Measurements from ENCODE around the gene HRG. TPM values are rescaled to one million over a fixed set of nuclear protein-coding genes. Genes with fewer than 3 reads are reported as not detected.

HRG gene
- total and polyA plus RNA-seq, 2 experiments from 2014 or later, result not detected

- ATAC-seq (no peak), DNase-seq (ENCODE audit: low spot score) (no peak)
- no peaks in the 10 kb centered on the region for H3K9me3 Mint-ChIP-seq
- no peak overlapping the region for H3K4me3 Mint-ChIP-seq
- no peak overlapping the region for H2AFZ ChIP-seq
- TF ChIP-seq ZNF462 (CRISPR knock-in tag; IDR thresholded peaks at IDR 0.05) (no peak), JUNB (IDR thresholded peaks at IDR 0.05; ENCODE audit: unreplicated experiment) (no peak), POLR2AphosphoS5 (IDR thresholded peaks at IDR 0.05; ENCODE audit: low read depth) (no peak), ETS1 (IDR thresholded peaks at IDR 0.05) (no peak), REST (IDR thresholded peaks at IDR 0.05; ENCODE audit: unreplicated experiment) (no peak), EZH2 (IDR thresholded peaks at IDR 0.05; ENCODE audit: low read depth, unreplicated experiment) (no peak), NANOG (IDR thresholded peaks at IDR 0.05; ENCODE audit: borderline replicate concordance) (no peak), CREB1 (CRISPR knock-in tag; IDR thresholded peaks at IDR 0.05; ENCODE audit: low read depth) (no peak), ZNF114 (CRISPR knock-in tag; IDR thresholded peaks at IDR 0.05) (no peak), EZH2phosphoT487 (IDR thresholded peaks at IDR 0.05; ENCODE audit: unreplicated experiment) (no peak), CTCF (conservative IDR thresholded peaks at IDR 0.05; ENCODE audit: low read depth in 2 of 2) (no peak), STAT1 (IDR thresholded peaks at IDR 0.05; ENCODE audit: unreplicated experiment) (no peak), ZNF331 (CRISPR knock-in tag; IDR thresholded peaks at IDR 0.05; ENCODE audit: low read depth) (no peak)
- H3K79me2 ChIP-seq (replicated peaks; ENCODE audit: insufficient read depth), result no peaks in the 10 kb centered on the region
- no peaks in the 10 kb centered on the region for H3K36me3 Mint-ChIP-seq (ENCODE audit: low read depth)
- no peak overlapping the region for H3K27ac Mint-ChIP-seq
- H3K9me2 ChIP-seq (ENCODE audit: insufficient read depth), result no peaks in the 10 kb centered on the region
- no peaks in the 10 kb centered on the region for H4K20me1 ChIP-seq (replicated peaks; ENCODE audit: insufficient read depth)
- H3F3A ChIP-seq (replicated peaks; ENCODE audit: low read depth), result no peaks in the 10 kb centered on the region
- peaks cover 13% of the 10 kb centered on the region for H3K4me1 Mint-ChIP-seq
- peaks cover 4% of the 10 kb centered on the region for H3K27me3 Mint-ChIP-seq (ENCODE audit: insufficient read depth, low read depth, poor library complexity)
- no peak overlapping the region for H3K4me3 ChIP-seq
- no peaks in the 10 kb centered on the region for H3K36me3 ChIP-seq (ENCODE audit: insufficient read depth)
- H3K27me3 ChIP-seq (ENCODE audit: insufficient read depth), result no peaks in the 10 kb centered on the region
- H3K4me2 ChIP-seq, result no peak overlapping the region
- peaks cover 17% of the 10 kb centered on the region for H3K4me1 ChIP-seq (ENCODE audit: insufficient read depth)
- no peak overlapping the region for H3K27ac ChIP-seq (ENCODE audit: low read depth)
Measured at GRCh38 chr3:186637686-186638085, 28.1 kb upstream of the HRG start.

Measured in GM23338 (cell line).